T47D (cell line): ENCODE measurements around the gene DDX46.

Source experiments
- DNase-seq, 2 experiments: peaks; one replicate each; pipeline versions ENCODE4 v3.0.0 to v3.0.0-alpha.2; 2011 to 2012; ENCODE audit warnings: low read depth in 1 of 2, low spot score in 1 of 2
- JUND ChIP-seq: IDR thresholded peaks from 2 replicates; pipeline ENCODE4 v1.6.1; 2012; ENCODE audit warnings: low read depth
- in situ Hi-C: cut with HindIII; loops from 2 replicates; pipeline ENCODE4 v1.10.0; 2016; ENCODE audit warnings: low sequenced_read_pairs, low pct_unique_long_range_greater_than_20kb

Gene DDX46

GRCh38 chr5:134794819-134795218, 36.2 kb downstream of the DDX46 start:
- TF ChIP-seq JUND = no peak
- in situ Hi-C loops = no loop called here
- no peak for DNase-seq

- no peak for DNase-seq
- TF ChIP-seq JUND = no peak
- in situ Hi-C loops = no loop called here
Observed at GRCh38 chr5:134798468-134798867, 39.9 kb downstream of the DDX46 start.

- in situ Hi-C loops = no loop called here
- no peak for DNase-seq
- TF ChIP-seq JUND = no peak
Observed at GRCh38 chr5:134803821-134804220, 45.2 kb downstream of the DDX46 start.

GRCh38 chr5:134813407-134813806, 54.8 kb downstream of the DDX46 start:
- in situ Hi-C loops = no loop called here
- TF ChIP-seq JUND = no peak
- no peak for DNase-seq

GRCh38 chr5:134813827-134814226, 55.2 kb downstream of the DDX46 start:
- in situ Hi-C loops = no loop called here

GRCh38 chr5:134817006-134817405, 58.4 kb downstream of the DDX46 start:
- no peak for DNase-seq
- in situ Hi-C loops = no loop called here
- TF ChIP-seq JUND = no peak

More at GRCh38 chr5:134813827-134814226, 55.2 kb downstream of the DDX46 start:
- DNase-seq = no peak
- no peak for TF ChIP-seq JUND

GRCh38 chr5:134818776-134819175, 60.2 kb downstream of the DDX46 start:
- no peak for TF ChIP-seq JUND
- in situ Hi-C loops = no loop called here
- DNase-seq = no peak

GRCh38 chr5:134819407-134819963, 60.9 kb downstream of the DDX46 start:
- in situ Hi-C loops = no loop called here
- DNase-seq = no peak
- no peak for TF ChIP-seq JUND

GRCh38 chr5:134821841-134822240, 63.3 kb downstream of the DDX46 start:
- TF ChIP-seq JUND = no peak
- in situ Hi-C loops = no loop called here
- DNase-seq = no peak

GRCh38 chr5:134824681-134825080, 66.1 kb downstream of the DDX46 start:
- DNase-seq = no peak
- TF ChIP-seq JUND = no peak
- in situ Hi-C loops = no loop called here

- TF ChIP-seq JUND = no peak
- DNase-seq = no peak
- in situ Hi-C loops = no loop called here
Observed at GRCh38 chr5:134825212-134825611, 66.6 kb downstream of the DDX46 start.

GRCh38 chr5:134833340-134834032, 74.9 kb downstream of the DDX46 start:
- DNase-seq = no peak
- in situ Hi-C loops = no loop called here
- TF ChIP-seq JUND = no peak

GRCh38 chr5:134835623-134836022, 77.0 kb downstream of the DDX46 start:
- no peak for TF ChIP-seq JUND
- in situ Hi-C loops = no loop called here
- DNase-seq = no peak
